ENCODE measurements around the gene PPIL3.
A peak's percentile ranks its signal among the peaks of the same experiment; 100 is the strongest.
"Not testable (repeated sequence)": the region's sequence is repeated elsewhere in the genome, so short reads cannot be mapped to it uniquely, and the experiment has no call there.

The PPIL3 gene

GRCh38 chr2:200888704-200889625, at the start of gene PPIL3, which contains the start of gene NIF3L1:
Gene PPIL3, minus strand, starts transcription at chr2:200889077. Its CDS starts 1,462 bp downstream, at chr2:200887615.
Gene NIF3L1, plus strand, starts transcription at chr2:200889371. Its CDS starts 2,573 bp downstream, at chr2:200891944.
- DNase-seq (ENCODE audit: low read depth, low spot score) = peak; percentile 93

- no peak for DNase-seq (ENCODE audit: low read depth, low spot score)
Observed at GRCh38 chr2:200930947-200931626, 42.2 kb upstream of the PPIL3 start.

GRCh38 chr2:200929334-200930249, 40.7 kb upstream of the PPIL3 start:
- DNase-seq (ENCODE audit: low read depth, low spot score) = no peak

- DNase-seq (ENCODE audit: low read depth, low spot score) = no peak
Observed at GRCh38 chr2:200922439-200922838, 33.6 kb upstream of the PPIL3 start.

- DNase-seq (ENCODE audit: low read depth, low spot score) = no peak
Observed at GRCh38 chr2:200913654-200914053, 24.8 kb upstream of the PPIL3 start.

- no peak for DNase-seq (ENCODE audit: low read depth, low spot score)
Observed at GRCh38 chr2:200909958-200910357, 21.1 kb upstream of the PPIL3 start.

- DNase-seq (ENCODE audit: low read depth, low spot score) = peak; percentile 40
Observed at GRCh38 chr2:200905618-200906296, 16.9 kb upstream of the PPIL3 start.

- DNase-seq (ENCODE audit: low read depth, low spot score) = peak; percentile 80
Observed at GRCh38 chr2:200901459-200902072, 12.7 kb upstream of the PPIL3 start.

- no peak for DNase-seq (ENCODE audit: low read depth, low spot score)
Observed at GRCh38 chr2:200899482-200899881, 10.6 kb upstream of the PPIL3 start.

- DNase-seq (ENCODE audit: low read depth, low spot score) = not testable (repeated sequence)
Observed at GRCh38 chr2:200881715-200882249, 7.1 kb downstream of the PPIL3 start.

GRCh38 chr2:200878289-200878880, 10.5 kb downstream of the PPIL3 start:
- DNase-seq (ENCODE audit: low read depth, low spot score) = no peak

GRCh38 chr2:200877443-200877842, 11.4 kb downstream of the PPIL3 start:
- DNase-seq (ENCODE audit: low read depth, low spot score) = no peak

GRCh38 chr2:200873560-200873959, 15.3 kb downstream of the PPIL3 start:
- no peak for DNase-seq (ENCODE audit: low read depth, low spot score)

- DNase-seq (ENCODE audit: low read depth, low spot score) = no peak
Observed at GRCh38 chr2:200871151-200871550, 17.7 kb downstream of the PPIL3 start.

GRCh38 chr2:200869014-200869413, 19.9 kb downstream of the PPIL3 start:
- DNase-seq (ENCODE audit: low read depth, low spot score) = no peak

GRCh38 chr2:200864176-200865034, 24.5 kb downstream of the PPIL3 start, which contains the start of gene CLK1:
Gene CLK1, minus strand, starts transcription at chr2:200864658. Its CDS starts 2,796 bp downstream, at chr2:200861862.
- DNase-seq (ENCODE audit: low read depth, low spot score) = peak; percentile 86

- no peak for DNase-seq (ENCODE audit: low read depth, low spot score)
Observed at GRCh38 chr2:200863782-200864175, 25.1 kb downstream of the PPIL3 start.

GRCh38 chr2:200862532-200863000, 26.3 kb downstream of the PPIL3 start:
- DNase-seq (ENCODE audit: low read depth, low spot score) = no peak
